NCI-H2029 (cell line): ENCODE results near the gene CELF4.

ENCODE experiments used
- DNase-seq: peaks from one replicate; lab custom pipeline; 2025; lab: John Stamatoyannopoulos, UW

CELF4 gene

DNA sequence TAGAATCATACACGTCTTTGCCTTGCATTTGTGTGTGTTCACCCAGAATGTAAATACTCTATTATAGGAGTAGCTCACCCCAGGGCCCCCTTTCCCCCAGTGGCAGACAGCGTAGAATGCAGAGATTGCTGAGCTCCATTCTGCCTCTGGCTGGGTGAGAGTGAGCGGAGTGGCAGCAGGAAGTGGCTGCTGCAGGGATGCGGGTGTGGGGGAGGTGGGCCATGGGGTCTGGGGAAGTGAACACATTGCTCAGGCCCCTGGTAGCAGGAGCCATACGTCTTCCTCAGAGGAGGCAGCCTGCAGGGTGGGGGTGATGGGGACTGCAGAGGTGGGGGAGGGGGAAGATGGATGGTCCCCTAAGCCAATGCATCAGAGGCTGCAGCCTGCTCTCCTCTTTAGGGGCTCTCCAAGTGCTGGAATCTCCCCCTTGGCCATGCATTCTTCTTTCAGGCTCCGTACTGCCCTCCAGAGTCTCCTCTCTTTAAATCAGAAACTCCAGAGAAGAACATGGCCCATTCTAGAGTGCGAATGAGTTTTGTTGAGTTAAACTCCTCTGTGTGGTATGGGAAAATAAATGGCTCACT is 72.2 kb downstream of the CELF4 start:
- no peak for DNase-seq

DNA sequence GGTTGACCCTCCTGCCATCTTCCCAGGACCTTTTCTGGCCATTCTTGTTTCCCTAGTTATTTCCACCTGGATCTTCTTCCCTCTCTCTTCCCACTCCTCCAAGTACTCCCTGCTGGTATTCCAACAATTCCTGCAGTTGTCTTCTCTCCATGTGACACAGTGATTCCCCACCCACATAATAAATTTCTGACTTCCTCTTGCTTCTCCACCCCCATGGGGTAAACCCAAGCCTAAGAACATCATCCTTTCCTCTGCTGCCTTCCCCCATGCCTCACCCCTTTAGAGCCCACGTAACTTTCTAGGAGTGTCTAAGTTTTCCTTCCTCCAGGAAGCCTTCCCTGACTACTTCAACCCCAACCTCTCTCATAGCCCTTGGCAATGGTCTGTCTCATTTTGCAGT is 72.6 kb downstream of the CELF4 start:
- no peak for DNase-seq

DNA sequence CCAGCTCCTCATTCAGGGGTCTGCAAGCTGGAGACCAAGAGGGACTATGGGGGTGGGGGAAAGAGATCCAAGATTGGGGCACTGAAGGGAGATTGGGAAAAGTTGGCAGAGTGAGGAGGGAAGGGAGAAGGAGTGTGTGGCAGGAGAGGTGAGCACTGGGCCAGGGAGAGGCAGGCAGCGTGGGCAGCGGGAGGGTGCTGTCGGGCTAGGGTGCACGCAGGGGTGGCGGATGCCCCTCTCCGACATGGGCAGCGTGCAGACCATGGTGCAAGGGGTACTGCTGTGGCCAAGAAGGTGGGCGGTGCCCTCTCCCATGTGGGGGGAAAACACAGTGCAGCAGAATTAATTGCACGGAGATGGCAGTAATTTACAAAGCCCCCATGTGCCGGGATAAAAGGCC is 74.1 kb downstream of the CELF4 start:
- DNase-seq = no peak

DNA sequence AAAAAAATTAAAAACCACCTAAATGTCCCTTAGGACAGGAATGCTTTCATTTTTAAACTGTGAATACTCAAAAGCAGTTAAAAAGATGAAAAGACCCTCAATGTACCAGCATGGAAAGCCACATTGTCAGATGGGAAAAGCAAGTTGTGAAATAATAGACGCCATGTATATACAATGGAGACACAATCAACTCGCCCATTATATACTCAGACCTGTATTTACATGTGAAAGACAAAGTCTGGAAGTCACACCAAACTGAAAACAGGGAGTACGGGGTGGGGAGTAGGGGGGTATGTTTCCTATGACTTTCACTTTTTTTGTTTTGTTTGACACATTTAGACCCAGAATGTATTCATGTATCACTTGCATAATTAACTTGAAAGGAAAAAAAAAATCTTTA is 75.6 kb downstream of the CELF4 start:
- no peak for DNase-seq

DNA sequence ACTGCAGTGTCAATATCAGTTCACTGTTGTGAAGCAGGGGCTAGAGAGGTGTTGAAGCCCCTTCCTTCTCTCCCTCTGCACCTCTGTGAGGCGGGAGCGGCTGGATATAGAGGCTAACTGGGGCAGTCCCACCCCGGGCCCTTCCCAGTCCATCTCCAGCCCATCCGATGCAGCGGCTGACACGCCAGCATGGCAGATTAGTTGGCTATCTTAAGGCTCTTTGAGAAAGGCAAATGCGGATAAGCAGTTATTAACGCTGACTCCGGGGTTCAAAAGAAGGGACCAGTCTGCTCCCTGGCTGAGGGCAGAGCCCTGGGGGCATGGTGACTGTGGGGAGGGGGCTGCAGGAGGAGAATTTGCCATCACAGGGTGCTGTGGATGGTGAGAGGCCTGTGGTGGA is 76.6 kb downstream of the CELF4 start:
- DNase-seq = no peak

DNA sequence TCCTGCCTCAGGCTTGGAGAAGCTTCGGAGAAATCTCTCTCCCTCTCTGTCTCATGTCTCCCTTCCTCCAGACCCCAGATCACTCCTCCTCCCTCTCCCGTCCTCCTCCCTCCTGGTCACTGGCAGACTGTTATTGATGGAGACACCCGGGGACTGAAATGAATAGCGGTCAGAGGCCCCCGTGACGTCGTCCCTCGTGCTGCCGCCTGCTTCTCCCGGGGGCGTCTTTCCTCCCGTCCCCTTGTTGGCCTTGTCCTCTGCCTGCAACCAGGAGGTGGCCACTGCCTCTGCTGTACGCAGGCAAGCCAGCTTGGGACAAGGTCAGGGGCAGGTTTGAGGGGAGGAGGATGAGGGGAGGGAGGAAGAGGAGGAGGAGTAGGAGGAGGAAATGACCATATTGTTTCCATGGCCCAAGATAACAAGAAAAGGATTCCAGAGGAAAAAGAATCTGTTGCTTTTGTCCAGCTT is 78.2 kb downstream of the CELF4 start:
- DNase-seq = no peak

DNA sequence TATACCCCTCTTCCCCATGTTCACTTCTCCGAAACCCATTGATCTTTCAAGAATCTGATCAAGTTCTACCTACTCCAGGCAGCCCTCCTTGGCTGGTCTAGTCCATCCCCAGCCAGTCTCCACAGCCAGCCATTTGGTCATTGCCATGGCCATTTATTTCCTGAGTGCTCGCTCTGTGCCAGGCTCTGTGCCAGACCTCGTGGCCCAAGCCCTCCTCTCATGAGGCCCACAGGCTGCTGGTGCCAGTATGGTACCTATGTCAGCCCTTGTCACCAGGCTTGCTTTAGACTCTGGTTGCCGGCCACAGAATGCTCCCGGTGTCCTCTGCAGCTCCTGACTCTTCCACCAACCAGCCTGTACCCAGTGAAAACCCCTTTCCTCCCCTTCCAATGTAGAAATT is 78.8 kb downstream of the CELF4 start:
- no peak for DNase-seq

DNA sequence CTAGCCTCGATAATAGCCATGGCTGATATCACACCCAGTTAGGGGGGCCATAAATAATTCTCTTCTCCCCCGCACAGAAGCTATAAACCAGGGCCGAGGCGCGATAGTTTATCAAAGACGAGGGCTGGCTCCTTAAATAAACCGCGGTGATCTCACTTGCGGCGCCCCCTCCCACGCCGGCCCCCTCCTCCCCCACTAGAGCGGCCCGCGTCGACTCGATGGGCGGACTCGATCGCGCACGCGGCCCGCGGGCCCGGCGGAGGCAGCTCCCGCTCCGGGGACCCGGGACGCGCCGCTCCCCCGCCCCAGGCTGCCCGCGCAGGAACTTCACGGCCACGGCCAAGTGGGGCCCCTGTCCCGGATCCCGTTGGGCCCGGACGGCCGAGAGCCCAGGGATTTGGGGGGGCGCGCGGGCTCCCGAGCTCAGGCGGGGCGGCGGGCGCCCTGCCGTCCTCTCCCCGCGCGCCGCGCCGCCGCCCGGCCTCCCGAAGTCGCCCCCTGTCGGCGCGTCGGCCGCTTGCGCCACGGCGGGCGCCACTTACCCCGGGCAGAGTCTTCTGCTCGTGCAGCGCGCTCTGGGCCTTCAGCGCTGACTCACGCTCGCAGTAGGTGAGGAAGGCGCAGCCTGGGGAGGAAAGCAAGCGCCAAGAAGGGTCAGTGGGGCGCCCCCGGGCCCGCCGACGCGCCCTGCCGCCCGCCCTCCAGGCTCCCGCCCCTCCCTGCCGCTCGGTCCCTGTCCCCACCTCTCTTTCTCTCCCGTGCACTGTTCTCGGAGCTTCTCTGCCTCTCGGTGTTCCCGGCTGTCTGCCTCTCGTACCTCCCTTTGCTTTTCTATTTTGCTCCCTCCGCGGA is 80.4 kb downstream of the CELF4 start:
- peak; percentile 42 for DNase-seq

- DNase-seq = no peak
Observed at GRCh38 chr18:37483984-37484819, 81.4 kb downstream of the CELF4 start.

DNA sequence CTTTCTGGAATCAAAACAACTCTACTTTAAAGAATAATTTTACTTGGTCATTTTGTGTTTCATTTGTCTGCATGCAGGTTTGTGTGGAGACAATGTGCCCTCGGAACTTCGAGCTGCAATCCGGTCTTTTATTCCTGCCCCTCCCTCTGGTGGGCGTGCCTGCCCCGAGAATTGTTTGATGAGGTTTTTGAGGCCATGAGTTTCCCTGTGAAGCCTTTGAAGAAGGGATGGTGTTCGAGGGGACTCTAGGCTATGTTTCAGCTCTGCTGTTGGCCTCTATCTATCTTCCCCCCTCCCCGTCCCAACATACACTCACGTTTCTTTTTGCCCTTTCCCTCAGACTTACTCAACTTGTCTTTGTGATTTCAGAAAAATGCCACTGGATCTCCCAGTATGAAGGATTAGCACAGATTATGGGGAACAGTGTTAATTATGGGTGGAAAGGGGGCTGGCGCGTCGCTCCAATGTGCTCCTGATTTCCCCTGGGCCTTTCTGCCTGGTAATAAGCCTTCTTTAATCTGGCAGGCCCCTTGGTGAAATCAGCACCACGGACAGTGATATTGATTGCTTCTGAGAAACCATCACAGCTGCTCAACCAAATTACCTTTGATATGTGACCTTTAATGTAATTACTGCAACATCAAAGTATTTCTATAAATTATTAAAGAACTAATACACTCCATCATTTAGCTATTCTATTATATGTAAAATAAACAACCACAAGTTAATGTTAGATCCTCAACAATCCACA is 82.2 kb downstream of the CELF4 start:
- DNase-seq = no peak

GRCh38 chr18:37482433-37482832 is 83.2 kb downstream of the CELF4 start:
- DNase-seq = no peak

DNA sequence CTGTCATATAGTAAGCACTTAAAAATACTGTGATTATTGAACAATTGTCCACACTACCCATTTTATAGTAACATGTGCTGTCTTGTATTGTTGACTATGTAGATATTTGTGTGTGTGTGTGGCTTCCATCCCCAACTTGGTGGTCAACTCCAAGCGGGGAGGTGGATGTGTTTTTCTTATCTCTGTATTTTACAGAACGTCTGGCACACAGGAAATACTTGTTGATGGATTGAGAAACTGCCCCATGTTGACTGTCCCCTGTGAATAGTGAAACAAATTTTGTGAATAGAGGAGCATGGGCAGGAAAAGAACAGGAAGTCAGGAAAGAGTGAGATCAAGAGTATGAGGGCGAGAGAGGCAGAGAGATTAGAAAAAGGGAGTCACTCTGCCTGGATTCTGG is 83.6 kb downstream of the CELF4 start:
- no peak for DNase-seq

DNA sequence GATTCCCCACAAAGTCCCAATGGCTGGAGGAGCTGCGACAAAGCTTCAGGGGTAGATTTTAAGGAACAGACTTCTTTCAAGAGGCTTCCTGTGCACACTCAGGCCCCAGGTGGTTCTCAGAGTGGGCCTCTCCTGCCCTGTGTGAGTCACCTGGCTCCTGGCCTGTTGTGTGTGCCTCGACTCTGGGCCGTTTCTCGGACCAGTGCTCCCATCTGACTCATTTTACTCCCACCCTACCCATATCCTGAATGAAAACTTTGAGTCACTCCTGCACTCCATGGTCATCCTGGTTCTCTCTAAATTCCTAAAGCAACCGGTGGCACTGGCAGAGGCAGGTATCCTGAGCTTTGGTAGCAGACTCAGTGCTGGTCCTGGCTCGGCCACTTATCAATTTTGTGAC is 84.1 kb downstream of the CELF4 start:
- no peak for DNase-seq

DNA sequence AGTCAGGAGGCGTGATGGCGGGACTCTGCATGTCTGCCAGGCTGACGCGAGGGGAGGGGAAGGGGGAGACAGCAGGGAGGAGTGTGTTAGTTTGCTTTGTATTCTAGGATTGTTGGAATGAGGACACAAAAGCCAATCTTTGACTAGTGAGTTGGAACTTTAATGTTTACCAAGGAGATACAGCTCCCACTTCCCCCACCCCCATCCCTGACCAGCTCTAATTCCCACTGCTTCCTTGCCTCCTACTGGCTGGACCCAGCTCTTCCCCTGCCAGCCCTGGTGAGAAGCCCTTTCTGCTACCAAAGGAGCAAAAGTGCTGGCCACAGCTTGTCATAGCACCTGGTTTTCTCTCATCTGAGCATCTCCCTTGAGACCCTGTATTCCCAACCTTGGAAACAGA is 84.5 kb downstream of the CELF4 start:
- no peak for DNase-seq

GRCh38 chr18:37476611-37477295 is 88.8 kb downstream of the CELF4 start:
- no peak for DNase-seq

- DNase-seq = no peak
Observed at GRCh38 chr18:37476182-37476581, 89.4 kb downstream of the CELF4 start.

DNA sequence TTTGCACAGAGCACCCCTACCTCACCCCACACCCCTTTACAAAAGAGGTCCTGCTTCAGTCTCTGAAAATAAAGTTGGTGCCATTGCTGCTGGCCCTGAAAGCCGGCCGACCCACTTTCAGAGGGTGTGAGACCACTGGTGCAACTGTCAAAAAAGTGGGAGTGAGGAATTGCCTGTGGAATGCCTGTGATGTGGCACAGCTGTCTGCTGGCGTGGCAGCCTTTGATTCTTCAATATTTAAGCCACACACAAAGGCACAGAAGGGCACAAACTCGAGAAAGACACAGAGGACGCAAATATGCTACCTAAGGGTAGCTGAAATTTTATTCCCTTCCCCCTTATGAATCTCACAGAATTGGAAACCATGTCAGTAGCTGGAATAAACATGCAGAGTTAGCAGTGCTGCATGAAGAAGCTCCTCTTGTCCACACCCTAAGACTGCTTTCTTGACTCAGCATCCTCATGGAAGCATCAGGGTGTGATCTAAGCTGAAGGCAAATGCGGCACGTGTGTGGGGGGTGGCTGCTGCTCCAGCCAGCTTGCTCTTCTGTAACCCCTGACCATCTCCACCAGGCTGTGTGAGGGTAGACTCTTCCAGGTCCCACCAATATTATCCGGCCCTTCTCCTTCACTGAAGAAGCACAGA is 92.3 kb downstream of the CELF4 start:
- DNase-seq = no peak

GRCh38 chr18:37471637-37472036 is 94.0 kb downstream of the CELF4 start:
- no peak for DNase-seq

DNA sequence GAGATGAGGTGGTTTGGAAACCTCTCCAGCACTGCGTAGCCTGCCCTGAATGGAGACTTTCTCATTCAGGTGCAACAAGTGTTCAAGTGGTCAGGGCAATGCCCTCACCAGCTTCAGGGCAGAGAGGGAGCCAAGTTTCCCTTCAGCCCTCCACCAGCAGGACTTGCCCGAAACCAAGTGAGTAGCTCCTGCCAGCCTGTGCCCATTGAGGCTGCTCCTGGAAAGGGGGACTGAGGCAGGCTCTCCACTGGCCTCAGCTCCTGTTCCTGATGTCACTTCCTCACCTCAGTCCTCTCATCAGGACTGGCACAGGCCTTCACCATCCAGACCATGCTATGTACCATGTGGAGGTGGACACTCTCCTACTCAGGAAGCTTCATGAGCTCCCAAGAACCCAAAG is 94.6 kb downstream of the CELF4 start:
- DNase-seq = no peak

DNA sequence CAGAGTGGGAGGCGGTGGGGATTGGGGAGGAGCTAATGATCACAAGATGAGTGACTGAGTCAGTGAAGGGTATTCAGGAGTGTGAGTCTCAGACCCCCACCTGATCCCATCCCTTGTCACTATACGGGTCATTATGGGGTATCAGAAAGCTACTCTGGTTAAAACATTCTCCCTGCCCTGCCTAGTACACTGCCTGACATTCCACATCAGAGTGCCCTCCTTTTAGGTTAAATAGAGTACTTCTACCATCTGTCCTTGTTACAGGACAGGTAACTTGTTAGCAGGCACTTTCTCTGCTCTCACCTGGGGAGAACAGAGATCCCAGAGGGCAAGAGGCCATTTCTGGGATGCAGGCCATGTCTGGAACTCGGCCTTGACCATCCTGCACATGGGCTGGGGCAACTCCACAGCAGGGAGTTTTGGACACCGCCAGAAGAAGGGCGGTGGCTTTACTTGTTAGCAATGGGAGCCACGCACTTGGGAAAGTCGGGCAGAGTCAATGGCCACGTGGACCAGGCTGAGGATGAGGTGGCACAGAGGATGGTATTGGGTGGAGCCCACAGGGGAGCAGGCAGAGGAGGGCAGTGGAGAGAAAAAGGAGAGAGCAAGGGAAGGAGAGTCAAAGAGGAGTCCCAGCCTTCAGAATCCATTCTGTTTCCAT is 98.5 kb downstream of the CELF4 start:
- DNase-seq = no peak
